NCI-H82 treated with DMSO at 0.1 percent for 48 hours (cell line): ENCODE data around the gene ANKRD18A.
"Not testable (repeated sequence)": the region's sequence is repeated elsewhere in the genome, so short reads cannot be mapped to it uniquely, and the experiment has no call there.

ENCODE experiments used
- DNase-seq: peaks from one replicate; lab custom pipeline; 2025; ENCODE audit not compliant: unreplicated experiment; lab: John Stamatoyannopoulos, UW

The ANKRD18A gene

DNA sequence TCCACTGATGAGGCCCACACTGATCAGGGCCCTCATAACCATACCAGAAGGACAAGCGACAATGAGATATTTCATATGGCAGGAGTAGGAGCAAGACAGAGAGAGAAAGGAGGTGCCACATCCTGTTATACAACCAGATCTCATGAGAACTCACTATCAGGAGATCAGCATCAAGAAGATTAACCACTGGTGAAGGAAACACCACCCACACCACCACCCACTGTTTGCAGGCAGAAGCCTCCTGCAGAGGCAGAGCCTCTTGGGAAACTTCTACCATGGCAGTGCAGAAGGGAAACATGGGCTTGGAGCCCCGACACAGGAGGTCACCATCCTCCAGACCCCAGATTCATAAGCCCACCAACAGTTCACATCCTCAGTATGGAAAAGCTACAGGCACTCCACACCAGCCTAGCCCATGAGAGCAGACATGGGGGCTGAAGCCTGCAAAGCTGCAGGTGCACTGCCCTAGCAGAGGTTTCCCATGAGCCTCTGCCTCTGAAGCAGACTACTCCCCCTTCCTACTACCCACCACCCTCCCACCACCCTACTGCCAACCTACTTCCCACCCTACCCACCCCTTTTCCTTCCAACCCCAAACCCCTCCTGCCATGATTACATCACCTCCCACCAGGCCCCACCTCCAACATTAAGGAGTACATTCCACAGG is 73.8 kb downstream of the ANKRD18A start:
- not testable (repeated sequence) for DNase-seq

DNA sequence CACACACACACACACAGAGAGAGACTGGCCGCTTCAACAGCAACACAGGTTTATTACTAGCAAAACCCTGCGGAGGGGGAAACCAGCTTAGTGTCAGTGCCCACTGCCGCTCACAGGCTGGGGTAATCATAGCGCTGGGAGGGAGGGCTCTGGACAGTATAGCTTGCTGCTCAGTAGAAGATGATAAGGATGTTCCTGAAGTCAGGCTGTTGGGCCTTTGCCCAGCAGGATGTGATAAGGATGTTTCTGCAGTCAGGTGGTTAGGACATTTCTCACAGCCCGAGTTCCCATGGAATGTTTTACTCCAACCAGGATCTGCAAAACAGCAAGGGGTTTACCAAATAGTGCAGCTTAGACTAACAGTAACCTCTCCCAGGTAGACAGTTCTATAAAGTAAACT is 79.9 kb downstream of the ANKRD18A start:
- DNase-seq: not testable (repeated sequence)

DNA sequence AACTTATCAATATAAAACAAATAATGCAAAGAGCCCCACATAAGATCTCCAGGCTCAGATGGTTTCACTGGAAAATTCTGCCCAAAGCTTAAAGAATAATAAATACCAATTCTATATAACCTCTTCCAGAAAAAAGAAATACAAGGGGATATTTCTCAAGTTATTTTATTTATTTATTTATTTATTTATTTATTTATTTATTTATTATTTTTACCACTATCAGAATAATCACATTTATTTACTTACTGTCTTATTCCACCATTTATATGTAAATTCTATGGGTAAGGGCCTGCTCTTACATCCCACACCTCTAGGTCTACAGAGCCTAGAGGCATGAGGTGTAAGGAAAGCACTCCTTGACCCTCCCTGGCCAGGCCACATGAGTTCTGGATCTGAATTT is 91.1 kb downstream of the ANKRD18A start:
- no peak for DNase-seq

DNA sequence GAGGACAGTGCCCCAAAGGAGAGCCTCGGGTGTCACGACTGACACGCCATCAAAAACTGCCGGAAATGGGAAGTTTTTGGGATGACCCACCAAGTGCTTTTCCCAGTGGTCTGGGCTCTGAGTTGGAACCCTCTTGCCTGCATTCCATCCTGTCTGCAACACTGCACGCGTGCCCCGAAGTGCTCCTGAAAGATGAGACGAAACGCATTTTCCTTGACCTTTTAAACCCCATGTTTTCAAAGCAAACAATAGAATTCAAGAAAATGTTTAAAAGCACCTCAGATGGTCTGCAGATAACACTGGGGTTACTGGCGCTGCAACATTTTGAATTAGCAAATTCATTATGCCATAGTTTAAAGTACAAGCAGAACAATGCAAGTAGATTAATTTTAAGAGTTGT is 92.9 kb downstream of the ANKRD18A start:
- no peak for DNase-seq

DNA sequence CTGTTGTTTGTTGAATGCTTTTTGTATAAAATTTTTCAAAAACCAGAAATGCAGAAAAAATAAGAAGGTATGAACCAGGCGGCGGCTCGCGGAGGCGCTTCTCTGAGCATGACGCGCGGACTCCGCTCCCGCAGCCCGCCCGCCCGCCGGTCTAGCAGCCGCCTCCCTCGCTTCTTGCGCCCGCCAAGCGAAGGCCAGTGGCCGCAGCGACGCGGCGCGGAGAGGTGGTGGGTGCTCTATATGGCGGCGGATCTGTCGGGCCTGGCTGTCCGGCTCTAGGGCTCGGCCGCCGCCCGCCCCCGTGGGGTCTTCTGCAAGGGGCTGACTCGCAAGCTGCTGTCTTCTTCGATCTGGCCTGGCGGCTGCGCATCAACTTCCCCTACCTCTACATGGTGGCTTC is 93.8 kb downstream of the ANKRD18A start:
- DNase-seq: no peak

DNA sequence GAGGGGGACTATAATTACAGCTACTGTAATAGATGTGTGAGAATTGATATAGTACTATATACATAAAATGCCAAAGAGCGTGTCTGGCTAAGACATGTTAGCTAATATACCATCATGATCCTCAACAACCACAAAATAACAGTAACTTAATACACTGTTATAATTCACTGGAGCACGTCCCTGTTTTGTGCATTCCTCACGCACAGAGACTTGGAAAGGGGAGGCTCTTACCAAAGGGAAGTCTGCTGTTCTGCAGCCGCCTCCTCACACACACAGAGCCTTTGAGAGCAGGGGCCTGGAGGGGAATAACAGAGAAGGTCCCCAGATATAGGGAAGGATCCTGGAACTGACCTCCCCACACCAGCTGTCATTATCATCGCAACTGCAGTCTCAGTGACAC is 97.3 kb downstream of the ANKRD18A start:
- DNase-seq: no peak

DNA sequence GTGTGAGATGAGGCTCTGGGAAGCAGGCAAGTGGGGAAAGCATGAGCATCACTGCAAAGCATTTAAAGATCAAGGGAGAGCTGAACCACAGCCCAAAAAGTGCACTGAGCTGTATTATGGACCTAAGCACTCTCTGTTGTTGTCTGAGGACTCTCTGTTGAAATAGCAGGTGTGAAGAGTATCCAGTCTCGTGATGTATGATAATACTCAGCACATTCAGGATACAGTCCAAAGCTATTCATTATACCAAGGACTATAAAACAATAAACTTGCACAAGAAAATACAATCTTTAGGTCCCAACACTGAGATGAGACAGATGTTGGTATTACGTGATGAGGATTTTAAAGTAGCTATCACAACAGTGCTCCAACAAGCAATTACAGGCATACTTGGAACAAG is 98.6 kb downstream of the ANKRD18A start:
- DNase-seq: no peak
